ENCODE measurements around the gene TRIP6.

TRIP6 gene

DNA sequence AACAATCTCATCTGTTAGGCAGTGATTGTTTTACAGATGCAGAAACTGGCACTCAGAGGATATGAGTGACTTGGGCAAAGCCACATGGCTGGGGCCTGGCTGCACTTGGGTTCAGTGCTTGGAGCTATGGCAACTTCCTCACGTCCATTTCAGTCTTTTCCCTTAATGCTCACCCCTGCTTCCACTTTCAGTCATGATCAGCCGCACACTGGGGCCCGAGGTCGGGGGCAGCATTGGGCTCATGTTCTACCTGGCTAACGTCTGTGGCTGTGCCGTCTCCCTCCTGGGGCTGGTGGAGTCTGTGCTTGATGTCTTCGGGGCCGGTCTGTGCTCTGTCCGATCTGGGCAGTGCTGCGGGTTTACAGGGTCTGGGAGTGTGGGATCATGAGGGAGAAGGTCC is 11.7 kb upstream of the TRIP6 start:
- TF ChIP-seq CTCF (conservative IDR thresholded peaks at IDR 0.05; ENCODE audit: low read depth, low read length): no peak
- Histone ChIP-seq H2AFZ (ENCODE audit: low read depth) (no peak overlapping the region), H3K27me3 (ENCODE audit: insufficient read depth, low read depth) (no peaks in the 10 kb centered on the region), H3K79me2 (ENCODE audit: insufficient read depth, low read depth) (peaks cover 5% of the 10 kb centered on the region; the same call in 1 of the 2 replicates), H4K20me1 (ENCODE audit: insufficient read depth) (no peaks in the 10 kb centered on the region), H3K36me3 (ENCODE audit: insufficient read depth) (no peaks in the 10 kb centered on the region), H3K9ac (no peak overlapping the region), H3K27ac (no peak overlapping the region), H3K4me2 (no peak overlapping the region), H3K4me1 (ENCODE audit: low read depth, poor library complexity, severe bottlenecking) (peaks cover 4% of the 10 kb centered on the region), H3K4me3 (IDR thresholded peaks at IDR 0.05; ENCODE audit: insufficient read depth, low read depth, low read length) (no peak overlapping the region)

GRCh38 chr7:100856871-100857282 is 10.3 kb upstream of the TRIP6 start:
- Histone ChIP-seq H3K4me2 (no peak overlapping the region), H3K27ac (no peak overlapping the region), H4K20me1 (ENCODE audit: insufficient read depth) (no peaks in the 10 kb centered on the region), H3K9ac (no peak overlapping the region), H3K36me3 (ENCODE audit: insufficient read depth) (no peaks in the 10 kb centered on the region), H3K79me2 (ENCODE audit: insufficient read depth, low read depth) (peaks cover 5% of the 10 kb centered on the region; the same call in 1 of the 2 replicates), H3K27me3 (ENCODE audit: insufficient read depth, low read depth) (no peaks in the 10 kb centered on the region), H2AFZ (ENCODE audit: low read depth) (no peak overlapping the region), H3K4me3 (IDR thresholded peaks at IDR 0.05; ENCODE audit: insufficient read depth, low read depth, low read length) (no peak overlapping the region), H3K4me1 (ENCODE audit: low read depth, poor library complexity, severe bottlenecking) (peaks cover under 1% of the 10 kb centered on the region)
- TF ChIP-seq CTCF (conservative IDR thresholded peaks at IDR 0.05; ENCODE audit: low read depth, low read length): no peak

- no peak for TF ChIP-seq CTCF (conservative IDR thresholded peaks at IDR 0.05; ENCODE audit: low read depth, low read length)
- no peaks in the 10 kb centered on the region for H3K4me1 ChIP-seq (ENCODE audit: low read depth, poor library complexity, severe bottlenecking)
- no peaks in the 10 kb centered on the region for H3K36me3 ChIP-seq (ENCODE audit: insufficient read depth)
- no peak overlapping the region for H2AFZ ChIP-seq (ENCODE audit: low read depth)
- H3K27me3 ChIP-seq (ENCODE audit: insufficient read depth, low read depth): no peaks in the 10 kb centered on the region
- H3K27ac ChIP-seq: no peak overlapping the region
- no peaks in the 10 kb centered on the region for H3K79me2 ChIP-seq (ENCODE audit: insufficient read depth, low read depth)
- no peak overlapping the region for H3K4me2 ChIP-seq
- H3K9ac ChIP-seq: no peak overlapping the region
- H4K20me1 ChIP-seq (ENCODE audit: insufficient read depth): no peaks in the 10 kb centered on the region
- H3K4me3 ChIP-seq (IDR thresholded peaks at IDR 0.05; ENCODE audit: insufficient read depth, low read depth, low read length): no peak overlapping the region
Observed at GRCh38 chr7:100859856-100860255, 7.3 kb upstream of the TRIP6 start.

- Histone ChIP-seq H3K4me3 (IDR thresholded peaks at IDR 0.05; ENCODE audit: insufficient read depth, low read depth, low read length) (no peak overlapping the region), H3K36me3 (ENCODE audit: insufficient read depth) (no peaks in the 10 kb centered on the region), H3K79me2 (ENCODE audit: insufficient read depth, low read depth) (no peaks in the 10 kb centered on the region), H3K9ac (no peak overlapping the region), H2AFZ (ENCODE audit: low read depth) (no peak overlapping the region), H3K4me2 (no peak overlapping the region), H3K27ac (no peak overlapping the region), H3K27me3 (ENCODE audit: insufficient read depth, low read depth) (no peaks in the 10 kb centered on the region), H4K20me1 (ENCODE audit: insufficient read depth) (no peaks in the 10 kb centered on the region), H3K4me1 (ENCODE audit: low read depth, poor library complexity, severe bottlenecking) (no peaks in the 10 kb centered on the region)
- TF ChIP-seq CTCF (conservative IDR thresholded peaks at IDR 0.05; ENCODE audit: low read depth, low read length): no peak
Observed at GRCh38 chr7:100860702-100861615, 6.2 kb upstream of the TRIP6 start.
